Thymus (tissue), 11 donors: ENCODE data around the gene ANKRD13B. TPM values are rescaled to one million over a fixed set of nuclear protein-coding genes. Genes with fewer than 3 reads are reported as not detected.

ENCODE experiments used
- DNase-seq, 9 donors: peaks; one replicate each; pipeline ENCODE4 v3.0.0-alpha.2; 2013; ENCODE audit warnings: low spot score in 9 of 9, low read depth in 6 of 9, missing footprints in 1 of 9
- H3K27ac ChIP-seq, 2 donors: one replicate each; pipeline ENCODE4 v1.5.1; 2013; ENCODE audit warnings: control low read depth in 1 of 2, low read depth in 1 of 2, low read length in 1 of 2, mild to moderate bottlenecking in 1 of 2, moderate library complexity in 1 of 2
- H3K27me3 ChIP-seq, 2 donors: one replicate each; pipeline ENCODE4 v1.5.1; 2013; ENCODE audit warnings: low read length in 1 of 2; ENCODE audit not compliant: control insufficient read depth in 2 of 2, insufficient read depth in 1 of 2
- H3K36me3 ChIP-seq, 2 donors: one replicate each; pipeline ENCODE4 v1.5.1; 2013; ENCODE audit warnings: low read length in 1 of 2, mild to moderate bottlenecking in 1 of 2, moderate library complexity in 1 of 2; ENCODE audit not compliant: control insufficient read depth in 2 of 2, insufficient read depth in 2 of 2
- H3K4me1 ChIP-seq, 2 donors: one replicate each; pipeline ENCODE4 v1.5.1; 2013; ENCODE audit warnings: low read length in 2 of 2; ENCODE audit not compliant: control insufficient read depth in 2 of 2, insufficient read depth in 2 of 2
- H3K4me3 ChIP-seq, 2 donors: one replicate each; pipeline ENCODE4 v1.5.1; 2013; ENCODE audit warnings: low read length in 2 of 2, control low read depth in 1 of 2, mild to moderate bottlenecking in 1 of 2
- H3K9me3 ChIP-seq, 2 donors: one replicate each; pipeline ENCODE4 v1.5.1; 2013; ENCODE audit warnings: low read length in 1 of 2, mild to moderate bottlenecking in 1 of 2; ENCODE audit not compliant: control insufficient read depth in 2 of 2, insufficient read depth in 1 of 2
- WGBS: extraction: QIAGEN DNeasy Blood & Tissue Kit; methylation state at CpG from one replicate; pipeline ENCODE4 v1.1.7; 2013; 5-methylcytosine and 5-hydroxymethylcytosine counted together
- polyA plus RNA-seq: library from polyadenylated mRNA; stranded (reverse); fragments of 200-250 nt; gene quantifications from one replicate; pipeline ENCODE4 v1.2.3, GENCODE V29; 2013
- total RNA-seq: library from RNA; stranded (reverse); fragments of 120-200 nt; gene quantifications from one replicate; pipeline ENCODE4 v1.2.4, GENCODE V29; 2013
- donor health status: healthy.

The ANKRD13B gene
- total and polyA plus RNA-seq, 2 donors, result 1.3 to 2.2 TPM

GRCh38 chr17:29572691-29573557 is 20.0 kb upstream of the ANKRD13B start:
- Histone ChIP-seq H3K27ac (no peak overlapping the region), H3K4me3 (no peak overlapping the region), H3K4me1 (peaks cover 4 to 23% of the 10 kb centered on the region in 2 donors), H3K36me3 (peaks cover 50 to 53% of the 10 kb centered on the region in 2 donors), H3K9me3 (no peaks in the 10 kb centered on the region), H3K27me3 (peaks cover 0 to 1% of the 10 kb centered on the region in 2 donors)
- WGBS, result 68% methylated on average over 62 of the region's 62 CpGs
- DNase-seq, result peak in 1 of 9 donors; percentile 76

GRCh38 chr17:29573558-29573869 is 19.4 kb upstream of the ANKRD13B start:
- no peaks in the 10 kb centered on the region for H3K9me3 ChIP-seq
- DNase-seq, result no peak
- peaks cover 56 to 59% of the 10 kb centered on the region in 2 donors for H3K36me3 ChIP-seq
- H3K27ac ChIP-seq, result no peak overlapping the region
- H3K27me3 ChIP-seq, result no peaks in the 10 kb centered on the region
- peaks cover 4 to 21% of the 10 kb centered on the region in 2 donors for H3K4me1 ChIP-seq
- H3K4me3 ChIP-seq, result no peak overlapping the region
- 93% methylated on average over 6 of the region's 6 CpGs for WGBS

DNA sequence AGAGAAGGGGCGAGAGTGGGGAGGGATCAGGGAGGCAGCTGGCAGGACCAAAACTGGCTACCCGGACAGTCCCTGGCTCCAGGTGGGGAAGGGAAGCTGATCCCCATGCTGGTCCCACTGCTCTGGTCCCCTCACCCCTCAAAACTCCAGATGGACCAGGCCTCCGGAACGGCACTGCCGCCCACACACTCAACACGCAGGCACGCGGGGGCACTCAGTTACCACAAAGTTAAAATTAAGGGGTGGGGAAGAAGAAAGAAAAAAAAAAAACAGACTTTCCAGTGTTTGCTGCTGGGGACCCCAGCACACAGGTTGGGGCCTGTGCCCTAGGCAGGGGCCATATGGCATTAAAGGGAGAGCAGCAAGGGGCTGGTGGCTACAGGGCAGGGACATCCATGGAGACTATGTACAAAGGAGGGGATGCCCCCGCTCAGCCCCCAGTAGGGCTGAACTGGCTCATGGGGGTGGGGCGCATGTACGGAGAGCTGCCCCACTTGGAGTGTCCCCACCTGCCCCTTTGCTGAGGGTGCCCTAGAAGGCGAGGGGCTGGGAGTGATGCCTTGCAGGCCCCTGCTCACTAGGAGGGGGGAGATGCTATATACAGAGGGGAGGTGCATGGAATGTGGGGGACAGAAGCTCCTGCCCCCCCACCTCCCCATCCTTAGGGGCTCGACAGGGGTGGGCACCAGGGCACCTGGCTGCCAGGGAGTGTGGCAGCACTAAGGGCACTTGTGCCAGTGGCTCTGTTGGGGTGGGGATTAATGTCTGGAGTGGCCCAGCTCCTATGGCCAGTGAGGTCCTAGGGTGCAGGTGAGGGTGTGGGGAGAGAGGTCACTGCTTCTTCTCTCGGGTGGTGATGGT is 18.8 kb upstream of the ANKRD13B start:
- H3K27ac ChIP-seq, result no peak overlapping the region
- H3K36me3 ChIP-seq, result peaks cover 61 to 62% of the 10 kb centered on the region in 2 donors
- H3K27me3 ChIP-seq, result no peaks in the 10 kb centered on the region
- no peak for DNase-seq
- no peaks in the 10 kb centered on the region for H3K9me3 ChIP-seq
- no peak overlapping the region for H3K4me3 ChIP-seq
- WGBS, result 95% methylated on average over 14 of the region's 14 CpGs
- H3K4me1 ChIP-seq, result peaks cover 3 to 16% of the 10 kb centered on the region in 2 donors

GRCh38 chr17:29574732-29575510 is 18.0 kb upstream of the ANKRD13B start:
- no peak for DNase-seq
- H3K4me3 ChIP-seq, result no peak overlapping the region
- no peak overlapping the region for H3K27ac ChIP-seq
- no peaks in the 10 kb centered on the region for H3K9me3 ChIP-seq
- WGBS, result 98% methylated on average over 17 of the region's 17 CpGs
- H3K36me3 ChIP-seq, result peaks cover 64 to 70% of the 10 kb centered on the region in 2 donors
- no peaks in the 10 kb centered on the region for H3K27me3 ChIP-seq
- H3K4me1 ChIP-seq, result peaks cover 0 to 10% of the 10 kb centered on the region in 2 donors

DNA sequence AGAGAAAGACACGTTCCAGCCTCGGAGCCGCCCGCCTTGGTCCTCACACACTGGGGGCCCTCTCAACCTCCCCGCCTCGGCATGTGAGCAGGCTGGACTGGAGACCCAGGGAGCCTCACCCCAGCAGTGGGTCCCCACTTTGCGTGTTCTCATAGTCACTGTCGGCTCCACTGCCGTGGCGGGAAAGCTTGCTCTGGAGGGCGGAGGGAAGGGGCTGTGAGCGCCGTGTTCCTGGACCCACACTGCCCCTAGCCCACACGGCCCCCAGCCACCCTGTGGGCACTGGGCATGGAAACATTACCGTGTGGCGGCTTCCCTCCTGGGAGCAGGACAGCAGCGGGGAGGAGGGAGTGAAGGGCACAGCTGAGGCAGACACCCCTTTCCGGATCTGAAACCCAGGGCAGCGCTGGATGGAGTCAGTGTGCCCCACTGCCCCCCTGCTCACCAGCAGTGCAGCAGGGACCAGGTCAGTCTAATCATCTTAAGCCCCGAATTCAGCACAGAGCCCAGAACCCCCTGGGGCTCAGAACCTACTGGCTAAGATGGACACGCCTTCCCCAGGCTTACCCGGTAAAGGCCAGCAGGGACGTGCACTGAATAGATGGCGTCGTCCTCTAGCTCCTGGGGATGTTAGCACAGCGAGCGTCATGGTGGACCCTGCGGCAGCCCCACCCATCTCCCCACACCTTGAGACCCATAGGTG is 17.3 kb upstream of the ANKRD13B start:
- Histone ChIP-seq H3K27ac (no peak overlapping the region), H3K9me3 (no peaks in the 10 kb centered on the region), H3K36me3 (peaks cover 66 to 77% of the 10 kb centered on the region in 2 donors), H3K4me1 (peaks cover 4 to 14% of the 10 kb centered on the region in 2 donors), H3K4me3 (no peak overlapping the region), H3K27me3 (no peaks in the 10 kb centered on the region)
- no peak for DNase-seq
- WGBS, result 98% methylated on average over 28 of the region's 28 CpGs

- Histone ChIP-seq H3K27ac (no peak overlapping the region), H3K9me3 (no peaks in the 10 kb centered on the region), H3K27me3 (no peaks in the 10 kb centered on the region), H3K4me1 (peaks cover 4 to 14% of the 10 kb centered on the region in 2 donors), H3K4me3 (no peak overlapping the region), H3K36me3 (peaks cover 73 to 84% of the 10 kb centered on the region in 2 donors)
- 97% methylated on average over 37 of the region's 37 CpGs for WGBS
- DNase-seq, result no peak
Observed at GRCh38 chr17:29576214-29577000, 16.5 kb upstream of the ANKRD13B start.

DNA sequence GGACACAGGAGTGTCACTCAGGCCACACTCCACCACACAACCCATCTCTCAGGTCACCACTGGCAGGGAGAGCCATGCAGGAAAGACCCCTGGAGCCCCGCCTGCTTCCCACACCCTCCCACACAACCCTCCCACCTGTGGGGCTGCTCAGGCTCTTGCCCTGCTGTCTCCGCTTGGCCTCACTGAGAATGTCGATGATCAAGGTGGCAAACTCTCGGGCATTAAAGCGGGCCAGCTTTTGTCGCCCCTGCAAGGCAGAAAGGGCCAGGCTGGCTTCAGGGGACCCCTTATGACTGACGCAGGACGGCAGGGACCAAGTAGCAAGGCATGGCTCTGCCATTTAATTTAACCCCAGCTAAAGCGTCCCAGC is 15.9 kb upstream of the ANKRD13B start:
- Histone ChIP-seq H3K4me3 (no peak overlapping the region), H3K36me3 (peaks cover 76 to 88% of the 10 kb centered on the region in 2 donors), H3K9me3 (no peaks in the 10 kb centered on the region), H3K27ac (no peak overlapping the region), H3K27me3 (no peaks in the 10 kb centered on the region), H3K4me1 (peaks cover 4 to 14% of the 10 kb centered on the region in 2 donors)
- DNase-seq, result no peak
- WGBS, result 99% methylated on average over 9 of the region's 9 CpGs
